ENCODE data around the gene DCST1. TPM values are rescaled to one million over a fixed set of nuclear protein-coding genes. Genes with fewer than 3 reads are reported as not detected.

Gene DCST1
- total RNA-seq, 4 donors from 2014 or later: 0.19 TPM; not detected in 3

- intact Hi-C loops (cut with DNase I): no loop called here
- peak overlapping the region; percentile 65 to 93 (median 88) for H3K4me3 ChIP-seq
- no peak for DNase-seq
- peaks cover 14 to 42% (median 28%) of the 10 kb centered on the region in 3 donors for H3K36me3 ChIP-seq
- H3K9me3 ChIP-seq: no peaks in the 10 kb centered on the region
- 0 to 8% methylated on average over 4 to 8 of the region's 27 CpGs for WGBS, 2 donors
- H3K4me1 ChIP-seq: peaks cover 26 to 64% (median 32%) of the 10 kb centered on the region in 3 donors
- H3K27me3 ChIP-seq: no peaks in the 10 kb centered on the region
- H3K27ac ChIP-seq: peak overlapping the region; percentile 94 to 98 (median 98)
- TF ChIP-seq CTCF (IDR thresholded peaks at IDR 0.05) (no peak), POLR2A (IDR thresholded peaks at IDR 0.05) (no peak)
Measured at GRCh38 chr1:155051777-155052398, 18.3 kb downstream of the DCST1 start.

GRCh38 chr1:155052439-155053395 is 19.1 kb downstream of the DCST1 start:
- Histone ChIP-seq H3K4me3 (peak overlapping the region; percentile 65 to 93 (median 88)), H3K4me1 (peaks cover 26 to 64% (median 32%) of the 10 kb centered on the region in 3 donors), H3K27ac (peak overlapping the region; percentile 94 to 98 (median 98)), H3K27me3 (no peaks in the 10 kb centered on the region), H3K36me3 (peaks cover 19 to 50% (median 37%) of the 10 kb centered on the region in 3 donors), H3K9me3 (no peaks in the 10 kb centered on the region)
- intact Hi-C loops (cut with DNase I): no loop called here
- 28 to 30% methylated on average over 6 to 8 of the region's 12 CpGs for WGBS, 2 donors
- DNase-seq: no peak
- TF ChIP-seq CTCF (IDR thresholded peaks at IDR 0.05) (peak in 4 of 6 experiments; percentile 13 to 48 (median 24)), POLR2A (IDR thresholded peaks at IDR 0.05) (no peak)

GRCh38 chr1:155053531-155054105 is 20.0 kb downstream of the DCST1 start:
- no peak for DNase-seq
- Histone ChIP-seq H3K4me1 (peaks cover 26 to 56% (median 32%) of the 10 kb centered on the region in 3 donors), H3K9me3 (no peaks in the 10 kb centered on the region), H3K27ac (peak overlapping the region; percentile 15 to 98 (median 98)), H3K36me3 (peaks cover 19 to 59% (median 46%) of the 10 kb centered on the region in 3 donors), H3K27me3 (no peaks in the 10 kb centered on the region), H3K4me3 (peak overlapping the region in 1 of 4 donors; percentile 91)
- TF ChIP-seq POLR2A (IDR thresholded peaks at IDR 0.05) (no peak), CTCF (IDR thresholded peaks at IDR 0.05) (no peak)
- intact Hi-C loops (cut with DNase I): no loop called here
- WGBS, 2 donors: 62 to 72% methylated on average over 3 to 7 of the region's 7 CpGs

- peaks cover 19 to 92% (median 54%) of the 10 kb centered on the region in 3 donors for H3K36me3 ChIP-seq
- no peaks in the 10 kb centered on the region for H3K27me3 ChIP-seq
- peaks cover 19 to 39% (median 30%) of the 10 kb centered on the region in 3 donors for H3K4me1 ChIP-seq
- TF ChIP-seq POLR2A (IDR thresholded peaks at IDR 0.05) (no peak), CTCF (IDR thresholded peaks at IDR 0.05) (no peak)
- H3K9me3 ChIP-seq: no peaks in the 10 kb centered on the region
- intact Hi-C loops (cut with DNase I): no loop called here
- H3K27ac ChIP-seq: no peak overlapping the region
- WGBS, 2 donors: 97 to 100% methylated on average over 3 to 4 of the region's 8 CpGs
- no peak for DNase-seq
- H3K4me3 ChIP-seq: no peak overlapping the region
Measured at GRCh38 chr1:155057104-155057503, 23.5 kb downstream of the DCST1 start.

Measured in esophagus squamous epithelium (tissue), 5 donors.